Ascending aorta (tissue), 2 donors: Measurements from ENCODE around the gene P2RY1. TPM values are rescaled to one million over a fixed set of nuclear protein-coding genes. Genes with fewer than 3 reads are reported as not detected.
A peak's percentile ranks its signal among the peaks of the same experiment; 100 is the strongest.

Source experiments
- DNase-seq, 2 donors: peaks; one replicate each; pipeline ENCODE4 v3.0.0-alpha.2; 2019; ENCODE audit warnings: low spot score in 2 of 2
- H3K27ac ChIP-seq, 2 donors: fragments of 200-600 bp; sonication (generic); one replicate each; pipeline ENCODE4 v1.5.1; 2016 to 2017; ENCODE audit warnings: mild to moderate bottlenecking in 1 of 2
- H3K27me3 ChIP-seq: fragments of 200-600 bp; sonication (generic); one replicate; pipeline ENCODE4 v1.5.1; 2017
- H3K36me3 ChIP-seq, 2 donors: fragments of 200-600 bp; sonication (generic); one replicate each; pipeline ENCODE4 v1.5.1; 2016
- H3K4me1 ChIP-seq, 2 donors: fragments of 200-600 bp; sonication (generic); one replicate each; pipeline ENCODE4 v1.5.1; 2016 to 2017; ENCODE audit warnings: mild to moderate bottlenecking in 1 of 2
- H3K4me3 ChIP-seq, 2 donors: fragments of 200-600 bp; sonication (generic); one replicate each; pipeline ENCODE4 v1.5.1; 2016 to 2017; ENCODE audit warnings: mild to moderate bottlenecking in 1 of 2
- H3K9me3 ChIP-seq, 2 donors: fragments of 200-600 bp; sonication (generic); one replicate each; pipeline ENCODE4 v1.5.1; 2016
- CTCF ChIP-seq, 3 experiments: fragments of 200-600 bp in 2 of 3; fragments of 450-650 bp in 1 of 3; sonication (generic) in 2 of 3; IDR thresholded peaks; one replicate each; pipeline ENCODE4 v1.5.1; 2016 to 2019; ENCODE audit warnings: antibody characterized with exemption in 3 of 3, mild to moderate bottlenecking in 1 of 3, moderate library complexity in 1 of 3
- intact Hi-C: fragments of 100-400 bp; cut with DNase I; formaldehyde crosslinking; loops from one replicate; pipeline ENCODE4 v1.15.1; 2023
- total RNA-seq: library from RNA; depleted of rRNA; stranded (reverse); fragments of >200 nt; gene quantifications from one replicate; pipeline ENCODE4 v1.1.0, GENCODE V29; 2016

Gene P2RY1
- total RNA-seq, 1 donor from 2014 or later = 8.8 TPM

- no peaks in the 10 kb centered on the region for H3K27me3 ChIP-seq
- peak overlapping the region in 1 of 2 donors; percentile 33 for H3K27ac ChIP-seq
- H3K9me3 ChIP-seq = no peaks in the 10 kb centered on the region
- no peaks in the 10 kb centered on the region for H3K4me1 ChIP-seq
- no peaks in the 10 kb centered on the region for H3K36me3 ChIP-seq
- intact Hi-C loops = no loop called here
- no peak overlapping the region for H3K4me3 ChIP-seq
- no peak for TF ChIP-seq CTCF (IDR thresholded peaks at IDR 0.05)
- DNase-seq = no peak
Measured at GRCh38 chr3:152825566-152825965, 9.4 kb upstream of the P2RY1 start.

- Histone ChIP-seq H3K27ac (peak overlapping the region; percentile 12 to 41), H3K4me1 (no peaks in the 10 kb centered on the region)
- DNase-seq = no peak
Measured at GRCh38 chr3:152826476-152826875, 8.5 kb upstream of the P2RY1 start.

GRCh38 chr3:152827313-152827712 is 7.6 kb upstream of the P2RY1 start:
- no peaks in the 10 kb centered on the region for H3K4me1 ChIP-seq
- no peak for TF ChIP-seq CTCF (IDR thresholded peaks at IDR 0.05)

More at GRCh38 chr3:152826476-152826875, 8.5 kb upstream of the P2RY1 start:
- intact Hi-C loops = no loop called here
- H3K9me3 ChIP-seq = no peaks in the 10 kb centered on the region
- H3K4me3 ChIP-seq = no peak overlapping the region
- no peaks in the 10 kb centered on the region for H3K36me3 ChIP-seq
- H3K27me3 ChIP-seq = no peaks in the 10 kb centered on the region
- TF ChIP-seq CTCF (IDR thresholded peaks at IDR 0.05) = no peak

GRCh38 chr3:152828075-152828840 is 6.7 kb upstream of the P2RY1 start:
- no peak for TF ChIP-seq CTCF (IDR thresholded peaks at IDR 0.05)
- DNase-seq = no peak
- Histone ChIP-seq H3K36me3 (no peaks in the 10 kb centered on the region), H3K27me3 (no peaks in the 10 kb centered on the region), H3K4me1 (no peaks in the 10 kb centered on the region), H3K4me3 (no peak overlapping the region), H3K9me3 (no peaks in the 10 kb centered on the region), H3K27ac (no peak overlapping the region)
- intact Hi-C loops = no loop called here

More at GRCh38 chr3:152827313-152827712, 7.6 kb upstream of the P2RY1 start:
- H3K4me3 ChIP-seq = no peak overlapping the region
- intact Hi-C loops = no loop called here
- H3K27me3 ChIP-seq = no peaks in the 10 kb centered on the region
- H3K27ac ChIP-seq = peak overlapping the region; percentile 12 to 41
- no peaks in the 10 kb centered on the region for H3K9me3 ChIP-seq
- no peak for DNase-seq
- H3K36me3 ChIP-seq = no peaks in the 10 kb centered on the region

- no peak for DNase-seq
- no peak for TF ChIP-seq CTCF (IDR thresholded peaks at IDR 0.05)
- intact Hi-C loops = loop anchor here (10.0 kb wide), 1 partner anchor 355 kb away; no protein-coding TSS in a partner anchor
- Histone ChIP-seq H3K27ac (no peak overlapping the region), H3K4me3 (no peak overlapping the region), H3K4me1 (no peaks in the 10 kb centered on the region), H3K27me3 (no peaks in the 10 kb centered on the region), H3K9me3 (no peaks in the 10 kb centered on the region), H3K36me3 (no peaks in the 10 kb centered on the region)
Measured at GRCh38 chr3:152830245-152830644, 4.7 kb upstream of the P2RY1 start.
